OCI-LY3 (cell line): ENCODE results near the gene HIF1AN.

ENCODE experiments used
- H2AFZ ChIP-seq: fragments of 200-600, 300-600 bp; shearing (Covaris generic); 2 replicates; pipeline ENCODE4 v1.6.0; 2014; ENCODE audit warnings: antibody characterized with exemption, low read depth, low read length
- H3K27ac ChIP-seq: fragments of 200-600, 300-600 bp; sonication (generic); 2 replicates; pipeline ENCODE4 v1.5.1; 2014; ENCODE audit warnings: mild to moderate bottlenecking, low read length, moderate library complexity, mixed read lengths
- H3K27me3 ChIP-seq: fragments of 200-600, 300-600 bp; sonication (generic); 2 replicates; pipeline ENCODE4 v1.6.1; 2014; ENCODE audit warnings: low read depth, low read length, mixed read lengths
- H3K36me3 ChIP-seq: fragments of 200-600, 300-600 bp; sonication (generic); replicated peaks from 2 replicates; pipeline ENCODE3; 2014; ENCODE audit warnings: low read depth, low read length, mixed read lengths
- H3K4me1 ChIP-seq: fragments of 300-600, 200-600 bp; sonication (generic); 2 replicates; pipeline ENCODE4 v1.6.1; 2014; ENCODE audit warnings: low read length, mixed read lengths
- H3K4me2 ChIP-seq: fragments of 200-600, 300-600 bp; sonication (generic); 2 replicates; pipeline ENCODE4 v1.6.1; 2014; ENCODE audit warnings: low read length, mixed read lengths
- H3K4me3 ChIP-seq: fragments of 300-600, 200-600 bp; sonication (generic); 2 replicates; pipeline ENCODE4 v1.5.1; 2014; ENCODE audit warnings: antibody characterized with exemption, mild to moderate bottlenecking, low read length, moderate library complexity
- H3K79me2 ChIP-seq: fragments of 300-600, 200-600 bp; shearing (Covaris generic); 2 replicates; pipeline ENCODE4 v1.6.1; 2014; ENCODE audit warnings: mild to moderate bottlenecking, low read length, mixed read lengths
- H3K9ac ChIP-seq: fragments of 300-600, 200-600 bp; shearing (Covaris generic); 2 replicates; pipeline ENCODE4 v1.6.0; 2014; ENCODE audit warnings: mild to moderate bottlenecking, low read length, moderate library complexity
- H3K9me3 ChIP-seq: fragments of 200-600, 300-600 bp; shearing (Covaris generic); 2 replicates; pipeline ENCODE4 v1.6.1; 2014; ENCODE audit warnings: low read length, mixed read lengths; ENCODE audit not compliant: insufficient read depth
- H4K20me1 ChIP-seq: fragments of 200-600, 300-600 bp; sonication (generic); 2 replicates; pipeline ENCODE4 v1.6.1; 2016; ENCODE audit warnings: low read length, mixed read lengths; ENCODE audit not compliant: insufficient read depth
- CTCF ChIP-seq: fragments of 200-600, 300-600 bp; sonication (generic); IDR thresholded peaks from 2 replicates; pipeline ENCODE4 v1.5.1; 2014; ENCODE audit warnings: antibody characterized with exemption, low read length, low read depth
- EZH2phosphoT487 ChIP-seq: fragments of 200-600 bp; shearing (Covaris generic); IDR thresholded peaks from 2 replicates; pipeline ENCODE4 v1.6.1; 2018; ENCODE audit warnings: antibody characterized with exemption, mixed run types, low read depth

HIF1AN gene

GRCh38 chr10:100524638-100525037 is 11.1 kb upstream of the HIF1AN start:
- no peak overlapping the region for H3K4me3 ChIP-seq
- H2AFZ ChIP-seq: no peak overlapping the region
- no peaks in the 10 kb centered on the region for H4K20me1 ChIP-seq
- H3K79me2 ChIP-seq: peaks cover 25% of the 10 kb centered on the region
- H3K27ac ChIP-seq: no peak overlapping the region
- no peak overlapping the region for H3K9ac ChIP-seq
- TF ChIP-seq EZH2phosphoT487 (no peak), CTCF (no peak)
- H3K36me3 ChIP-seq: peaks cover 12% of the 10 kb centered on the region
- H3K9me3 ChIP-seq: no peaks in the 10 kb centered on the region
- peaks cover 8% of the 10 kb centered on the region for H3K4me1 ChIP-seq
- H3K4me2 ChIP-seq: no peak overlapping the region
- H3K27me3 ChIP-seq: no peaks in the 10 kb centered on the region

GRCh38 chr10:100528123-100528886 is 7.4 kb upstream of the HIF1AN start:
- Histone ChIP-seq H3K36me3 (peaks cover 12% of the 10 kb centered on the region), H2AFZ (no peak overlapping the region), H3K9ac (peak overlapping the region; percentile 88), H3K9me3 (no peaks in the 10 kb centered on the region), H3K4me2 (peak overlapping the region; percentile 97), H3K79me2 (peaks cover 28% of the 10 kb centered on the region), H3K27ac (peak overlapping the region; percentile 45), H3K27me3 (no peaks in the 10 kb centered on the region), H4K20me1 (no peaks in the 10 kb centered on the region), H3K4me1 (peaks cover 14% of the 10 kb centered on the region), H3K4me3 (peak overlapping the region; percentile 96)
- no peak for TF ChIP-seq EZH2phosphoT487
- TF ChIP-seq CTCF: no peak

- Histone ChIP-seq H3K36me3 (peaks cover 12% of the 10 kb centered on the region), H3K4me3 (peak overlapping the region; percentile 96), H3K79me2 (peaks cover 28% of the 10 kb centered on the region), H3K27ac (peak overlapping the region; percentile 45), H3K9me3 (no peaks in the 10 kb centered on the region), H2AFZ (peak overlapping the region; percentile 91; the same call in 1 of the 2 replicates), H3K27me3 (no peaks in the 10 kb centered on the region), H3K9ac (peak overlapping the region; percentile 88), H3K4me1 (peaks cover 14% of the 10 kb centered on the region), H3K4me2 (peak overlapping the region; percentile 97), H4K20me1 (no peaks in the 10 kb centered on the region)
- TF ChIP-seq CTCF (no peak), EZH2phosphoT487 (no peak)
These were observed 6.7 kb upstream of the HIF1AN start for GRCh38 chr10:100528921-100529474.

DNA sequence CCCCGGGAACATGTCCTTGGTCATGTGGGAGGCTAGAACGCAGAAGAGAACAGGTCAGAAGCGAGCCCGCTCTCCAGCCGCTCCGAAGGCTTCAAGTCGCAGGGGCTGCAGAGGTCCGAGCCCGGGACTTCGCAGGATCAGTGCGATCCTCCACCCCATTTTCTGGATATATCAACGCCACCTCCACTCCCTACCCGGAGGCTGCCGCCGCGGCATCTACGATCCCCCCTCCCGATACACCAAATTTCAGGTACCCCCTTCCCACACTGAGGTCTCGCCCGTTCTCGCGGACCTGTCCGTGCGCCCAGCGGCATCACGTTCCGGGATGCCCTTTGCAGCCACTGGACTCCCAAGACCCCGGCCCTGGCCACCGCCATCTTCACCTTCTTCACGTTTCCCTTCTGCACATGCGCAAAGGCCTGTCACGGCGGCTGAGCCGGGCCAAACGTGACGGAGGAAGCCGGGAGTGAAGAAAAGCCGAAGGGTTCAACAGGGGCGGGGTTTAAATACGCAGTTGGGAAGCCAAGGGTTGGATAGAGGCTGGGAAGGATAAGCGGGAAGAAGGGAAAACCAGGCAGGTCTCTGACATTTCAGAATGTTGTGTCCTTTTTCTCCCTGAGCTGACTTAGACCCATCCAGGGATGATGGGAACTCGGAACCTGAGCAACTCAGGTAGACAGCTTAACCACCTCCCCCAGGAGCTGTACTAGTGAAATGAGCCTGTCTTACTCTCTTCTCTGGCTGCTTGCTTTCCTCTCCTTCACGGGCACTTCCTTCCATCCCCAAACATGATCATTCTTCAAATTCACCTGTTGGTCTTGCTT is 6.1 kb upstream of the HIF1AN start, which contains the start of gene NDUFB8:
Gene NDUFB8, minus strand, starts transcription at position 397 of the 824 bp plus-strand sequence. Its CDS starts 20 bp downstream, at position 377.
- Histone ChIP-seq H3K4me2 (peak within 1 kb of the TSS; percentile 97), H3K36me3 (peaks cover 12% of the 10 kb centered on the region), H3K4me1 (peaks cover 14% of the 10 kb centered on the region), H3K27me3 (no peaks in the 10 kb centered on the region), H4K20me1 (no peaks in the 10 kb centered on the region), H3K4me3 (peak within 1 kb of the TSS; percentile 96), H3K27ac (peak within 1 kb of the TSS; percentile 45), H3K79me2 (peaks cover 28% of the 10 kb centered on the region), H3K9me3 (no peaks in the 10 kb centered on the region), H3K9ac (peak within 1 kb of the TSS; percentile 88), H2AFZ (peak within 1 kb of the TSS; percentile 91)
- TF ChIP-seq CTCF: no peak
